ENCODE results near the gene HSH2D.
A peak's percentile ranks its signal among the peaks of the same experiment; 100 is the strongest.
"Not testable (repeated sequence)": the region's sequence is repeated elsewhere in the genome, so short reads cannot be mapped to it uniquely, and the experiment has no call there.

HSH2D gene, protein sequence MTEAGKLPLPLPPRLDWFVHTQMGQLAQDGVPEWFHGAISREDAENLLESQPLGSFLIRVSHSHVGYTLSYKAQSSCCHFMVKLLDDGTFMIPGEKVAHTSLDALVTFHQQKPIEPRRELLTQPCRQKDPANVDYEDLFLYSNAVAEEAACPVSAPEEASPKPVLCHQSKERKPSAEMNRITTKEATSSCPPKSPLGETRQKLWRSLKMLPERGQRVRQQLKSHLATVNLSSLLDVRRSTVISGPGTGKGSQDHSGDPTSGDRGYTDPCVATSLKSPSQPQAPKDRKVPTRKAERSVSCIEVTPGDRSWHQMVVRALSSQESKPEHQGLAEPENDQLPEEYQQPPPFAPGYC

GRCh38 chr19:16143399-16144215 lies at the start of gene HSH2D:
Gene HSH2D, plus strand, starts transcription at chr19:16143685. Its CDS starts 5,066 bp downstream, at chr19:16148751.
- DNase-seq: no peak

- no peak for DNase-seq
Measured at GRCh38 chr19:16094360-16095070, 49.0 kb upstream of the HSH2D start.

DNA sequence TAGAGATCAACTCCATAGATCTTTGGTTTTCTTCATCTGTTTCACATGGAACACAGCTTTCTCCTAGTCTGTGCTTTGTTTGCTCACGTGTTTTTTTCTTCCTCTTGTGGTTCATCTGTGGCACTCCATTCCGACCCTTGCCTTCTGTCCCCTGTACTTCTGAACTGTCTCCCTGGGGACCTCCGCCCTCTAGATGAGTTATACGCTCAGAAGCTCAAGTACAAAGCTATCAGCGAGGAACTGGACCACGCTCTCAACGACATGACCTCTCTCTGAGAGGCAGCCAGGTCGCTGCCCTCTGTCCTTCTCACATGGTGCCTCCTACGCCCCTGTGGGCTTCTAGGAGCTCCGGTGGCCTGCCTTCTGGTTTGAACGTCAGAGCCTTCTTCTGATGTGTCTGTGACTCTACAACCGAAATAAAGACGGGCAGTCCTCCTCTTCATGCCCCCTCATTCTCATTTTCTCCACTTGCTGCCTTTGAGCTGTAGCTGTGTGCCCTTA lies 48.4 kb upstream of the HSH2D start:
- DNase-seq: no peak

DNA sequence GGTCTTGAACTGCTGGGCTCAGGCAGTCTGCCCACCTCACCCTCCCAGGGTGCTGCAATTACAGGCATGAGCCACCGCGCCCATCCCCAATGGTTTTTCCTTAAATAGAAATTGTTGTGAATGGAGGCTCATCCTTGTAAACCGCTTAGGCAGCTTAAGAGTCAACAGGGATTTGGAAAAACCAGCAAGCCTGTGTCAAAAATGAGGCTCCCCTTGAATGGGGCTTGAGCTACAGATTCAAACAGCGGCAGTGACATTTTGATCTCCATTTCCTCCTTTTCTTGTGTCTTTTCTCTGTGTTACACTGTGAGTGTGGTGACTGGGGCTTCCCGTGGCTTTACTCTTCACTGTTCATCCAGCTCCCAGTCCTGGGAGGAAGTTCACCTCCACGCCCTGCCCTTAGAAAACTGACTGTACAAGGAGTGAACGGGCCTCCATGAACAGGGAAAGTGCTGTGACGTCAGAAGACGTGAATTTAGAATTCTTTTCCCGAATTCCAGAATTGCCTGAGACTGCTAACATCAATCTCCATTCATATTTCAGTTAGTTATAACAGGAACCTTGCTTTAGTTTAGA lies 47.1 kb upstream of the HSH2D start:
- DNase-seq: no peak

DNA sequence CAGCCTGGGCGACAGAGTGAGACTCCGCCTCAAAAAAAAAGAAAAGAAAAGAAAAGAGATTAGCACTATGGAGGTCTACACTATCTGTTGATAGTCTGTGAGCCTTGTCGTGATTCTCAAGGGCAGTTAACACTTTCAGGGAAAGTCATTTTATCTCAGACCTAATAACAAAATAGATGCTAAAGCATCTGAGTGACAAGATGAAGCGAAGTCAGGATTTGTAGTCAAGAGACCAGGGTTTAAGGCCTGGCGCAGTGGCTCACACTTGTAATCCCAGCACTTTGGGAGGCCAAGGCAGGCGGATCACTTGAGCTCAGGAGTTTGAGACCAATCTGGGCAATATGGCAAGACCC lies 45.1 kb upstream of the HSH2D start:
- DNase-seq: no peak

DNA sequence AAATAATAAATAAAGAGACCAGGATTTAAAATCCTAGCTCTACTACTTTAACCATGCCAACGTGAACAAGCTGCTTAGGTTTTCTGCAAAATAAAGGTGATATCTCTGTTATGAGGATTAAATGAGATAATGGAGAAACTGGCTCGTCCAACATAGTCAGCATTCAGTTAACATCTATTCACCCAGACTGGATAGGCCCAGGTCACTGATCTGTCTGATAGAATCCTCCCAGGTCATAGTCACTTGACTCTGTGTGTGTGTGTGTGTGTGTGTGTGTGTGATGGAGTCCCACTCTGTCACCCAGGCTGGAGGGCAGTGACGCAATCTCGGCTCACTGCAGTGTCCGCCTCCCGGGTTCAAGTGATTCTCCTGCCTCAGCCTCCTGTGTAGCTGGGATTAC lies 44.7 kb upstream of the HSH2D start:
- DNase-seq: no peak

GRCh38 chr19:16099314-16099965 lies 44.0 kb upstream of the HSH2D start:
- not testable (repeated sequence) for DNase-seq

GRCh38 chr19:16100524-16100923 lies 43.0 kb upstream of the HSH2D start:
- no peak for DNase-seq

DNA sequence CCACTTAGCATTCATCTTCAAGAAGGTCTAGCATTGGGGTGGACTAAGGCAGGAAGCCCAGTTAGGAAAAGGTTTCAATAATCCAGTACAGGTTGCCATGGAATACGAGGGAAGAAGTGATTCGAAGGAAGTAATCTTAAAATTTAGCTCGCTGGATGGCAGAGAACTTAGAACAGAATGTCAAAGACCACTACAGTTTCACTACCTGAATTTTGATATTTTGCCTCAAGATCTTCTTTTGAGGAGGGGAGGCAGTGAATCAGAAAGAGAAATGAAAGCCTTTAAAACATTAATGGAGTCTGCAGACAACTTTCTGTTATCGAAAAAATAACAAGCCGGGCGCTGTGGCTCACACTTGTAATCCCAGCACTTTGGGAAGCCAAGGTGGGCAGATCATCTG lies 38.8 kb upstream of the HSH2D start:
- DNase-seq: no peak

DNA sequence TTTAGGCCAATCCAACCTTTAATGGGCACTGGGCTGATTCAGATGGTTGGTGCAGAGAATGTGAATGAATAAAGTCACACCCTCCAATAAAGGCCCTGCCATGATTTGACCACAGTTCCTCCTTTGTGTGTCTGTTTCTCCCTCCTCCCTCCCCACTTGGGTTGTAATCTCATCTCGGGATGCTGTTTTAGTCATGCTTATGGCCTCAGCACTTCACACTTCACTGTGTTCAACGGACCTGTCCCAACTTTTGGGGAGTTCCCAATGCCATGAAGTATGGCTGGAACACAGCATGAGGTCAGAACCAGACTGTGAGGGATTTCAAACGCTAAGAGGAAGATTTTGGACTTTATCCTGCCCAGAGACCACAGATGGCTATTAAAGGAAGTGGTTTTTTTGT lies 37.4 kb upstream of the HSH2D start:
- DNase-seq: no peak

DNA sequence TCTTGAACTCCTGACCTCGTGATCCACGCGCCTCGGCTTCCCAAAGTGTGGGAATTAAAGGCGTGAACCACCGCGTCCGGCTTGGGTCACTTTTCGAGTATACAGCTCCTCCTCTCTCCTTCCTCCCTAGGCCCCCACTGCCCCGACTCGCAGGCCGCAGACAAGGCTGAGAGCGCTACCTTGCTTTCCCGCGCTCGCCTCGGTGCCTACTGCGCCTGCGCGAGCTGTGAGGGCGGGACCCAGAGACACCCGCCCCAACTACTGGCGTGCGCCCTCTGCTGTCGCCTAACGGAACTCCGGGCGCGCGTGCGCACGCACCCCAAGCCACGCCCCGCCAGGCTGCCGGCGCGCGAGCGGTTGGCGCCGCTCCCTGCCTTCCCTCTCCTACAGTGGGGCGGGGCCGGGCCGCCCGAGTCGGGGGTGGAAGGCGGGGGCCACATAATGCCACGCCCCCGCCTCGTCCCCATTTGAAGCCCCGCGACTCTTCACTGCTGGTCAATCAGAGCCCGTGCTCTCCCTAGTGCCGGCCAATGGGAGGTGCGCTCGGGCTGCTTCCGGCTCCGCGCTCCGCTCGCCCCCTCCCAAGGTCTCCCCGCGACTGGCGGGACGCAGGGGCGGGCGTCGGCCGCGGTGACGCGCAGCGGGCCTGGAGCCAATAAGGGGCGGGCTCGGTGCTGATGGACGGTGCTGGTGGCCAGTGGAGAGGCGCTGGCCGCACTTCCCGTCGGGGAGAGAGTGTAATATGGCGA lies 32.2 kb upstream of the HSH2D start, which contains the start of gene RAB8A:
RAB8A (plus strand) TSS at position 730 of the 749 bp plus-strand sequence; CDS start at position 743, 13 bp downstream.
- peak; percentile 96 to 97 for DNase-seq

- no peak for DNase-seq
Measured at GRCh38 chr19:16111909-16112752, 31.4 kb upstream of the HSH2D start.

DNA sequence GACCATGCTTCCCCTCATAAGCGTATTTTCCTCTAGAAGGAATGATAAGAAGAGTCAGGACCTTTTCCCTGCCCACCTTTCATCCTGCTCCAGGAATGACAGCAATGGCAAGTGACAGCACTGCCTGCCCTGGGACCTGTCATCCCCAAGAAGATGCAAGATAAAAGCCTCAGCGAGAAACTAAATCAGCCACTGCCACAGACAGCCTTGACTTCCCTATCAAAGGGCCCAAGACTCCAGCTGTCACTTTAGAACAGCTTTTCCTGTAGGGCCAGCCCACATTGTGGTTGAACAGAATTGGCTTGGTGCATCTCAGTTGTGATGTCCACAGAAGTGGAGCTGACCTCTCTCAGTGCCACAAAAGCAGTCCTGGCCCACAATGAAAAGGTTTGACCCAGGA lies 30.7 kb upstream of the HSH2D start:
- no peak for DNase-seq

GRCh38 chr19:16113727-16114126 lies 29.8 kb upstream of the HSH2D start:
- DNase-seq: no peak

GRCh38 chr19:16115301-16116039 lies 28.0 kb upstream of the HSH2D start:
- no peak for DNase-seq

DNA sequence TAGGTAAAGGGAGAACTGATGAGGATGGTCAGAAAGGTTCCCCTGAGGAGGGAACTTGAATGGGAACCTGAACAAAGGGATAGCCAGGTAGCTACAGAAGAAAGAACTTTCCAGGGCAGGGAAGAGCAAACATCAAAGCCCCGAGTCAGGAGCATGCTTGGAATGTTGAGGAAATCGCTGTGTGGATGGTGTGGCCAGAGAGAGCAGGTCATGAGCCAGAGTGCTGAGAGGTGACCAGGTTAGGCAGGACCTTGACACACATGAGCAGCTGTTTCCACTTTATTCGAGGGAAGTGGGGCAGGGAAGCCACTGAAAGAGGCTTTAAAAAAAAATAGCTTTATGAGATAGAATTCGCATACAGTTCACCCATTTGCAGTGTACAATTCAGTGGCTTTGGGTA lies 27.4 kb upstream of the HSH2D start:
- no peak for DNase-seq

DNA sequence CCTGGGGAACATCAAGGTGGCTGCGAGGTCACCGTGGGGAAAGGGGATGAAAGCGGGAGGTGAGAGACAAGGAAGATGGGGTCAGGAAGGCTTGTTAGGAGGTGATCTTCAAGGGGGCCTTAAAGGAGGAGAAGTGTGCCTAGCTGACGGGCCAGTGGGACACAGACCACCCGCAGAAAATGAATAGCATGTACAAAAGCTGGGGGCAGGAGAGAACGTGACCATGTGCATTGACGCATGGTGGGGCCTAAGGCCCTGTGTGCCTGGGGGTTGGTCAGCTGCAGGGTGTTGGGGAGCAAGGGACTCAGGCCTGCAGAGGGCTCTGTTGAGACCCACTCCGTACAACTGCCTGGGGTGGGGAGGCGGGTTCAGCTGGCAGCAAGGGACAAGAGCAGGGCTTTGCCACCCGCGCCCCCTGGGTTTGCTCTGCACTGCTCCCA lies 25.9 kb upstream of the HSH2D start:
- no peak for DNase-seq

DNA sequence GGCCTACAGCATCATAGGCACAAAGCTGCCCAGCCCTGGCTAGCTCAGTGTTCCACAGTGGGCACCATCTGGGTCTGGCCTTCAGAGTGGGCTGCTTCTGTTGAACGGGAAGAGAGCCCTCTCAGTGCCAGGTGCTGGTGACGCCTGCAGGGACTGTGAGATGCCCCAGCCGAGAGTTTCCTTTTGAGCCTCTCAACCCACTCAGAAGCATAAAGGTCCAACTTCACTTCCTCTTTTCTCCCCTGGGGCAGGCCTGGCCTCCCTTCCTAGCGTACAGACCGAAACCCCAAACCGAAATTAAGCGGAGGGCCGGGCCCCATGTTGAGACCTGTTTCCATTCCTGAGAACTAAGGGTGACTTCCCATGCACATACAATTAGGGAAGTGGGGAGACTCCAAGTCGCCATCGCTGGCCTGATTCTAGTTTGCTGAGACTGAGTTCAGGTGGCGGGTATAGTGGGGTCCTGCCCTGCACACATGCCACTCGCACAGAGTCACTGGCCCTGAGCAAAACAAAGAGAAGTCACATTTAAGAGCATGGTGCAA lies 24.9 kb upstream of the HSH2D start:
- no peak for DNase-seq

GRCh38 chr19:16119075-16119857 lies 24.2 kb upstream of the HSH2D start:
- not testable (repeated sequence) for DNase-seq
